Brain microvascular endothelial cell (primary cell): ENCODE data around the gene VSIG10L2.

ENCODE experiments used
- DNase-seq: peaks from one replicate; pipeline ENCODE4 v3.0.0-alpha.2; 2020
- H3K27ac ChIP-seq: fragments of 250-450 bp; sonication (Bioruptor Pico); 2 replicates; pipeline ENCODE4 v1.5.1; 2020; ENCODE audit warnings: mild to moderate bottlenecking, moderate library complexity
- H3K27me3 ChIP-seq: fragments of 250-450 bp; sonication (Bioruptor Pico); replicated peaks from 2 replicates; pipeline ENCODE4 v1.5.1; 2020; ENCODE audit warnings: mild to moderate bottlenecking
- H3K36me3 ChIP-seq: fragments of 250-450 bp; sonication (Bioruptor Pico); replicated peaks from 2 replicates; pipeline ENCODE4 v1.5.1; 2020; ENCODE audit warnings: mild to moderate bottlenecking
- H3K4me3 ChIP-seq: 2 replicates; pipeline ENCODE4 v1.5.1; 2011; ENCODE audit warnings: low read depth, mild to moderate bottlenecking, control low read depth, low read length, moderate library complexity
- CTCF ChIP-seq: IDR thresholded peaks from 2 replicates; pipeline ENCODE4 v1.5.1; 2011; ENCODE audit warnings: low read depth, mild to moderate bottlenecking, moderate library complexity, low read length, control low read depth, inconsistent platforms; ENCODE audit errors: missing control alignments
- in situ Hi-C: cut with HindIII; loops from 2 replicates; pipeline ENCODE4 v1.10.0; 2017; ENCODE audit warnings: low sequenced_read_pairs, low pct_ligation_motif_present

VSIG10L2 gene

DNA sequence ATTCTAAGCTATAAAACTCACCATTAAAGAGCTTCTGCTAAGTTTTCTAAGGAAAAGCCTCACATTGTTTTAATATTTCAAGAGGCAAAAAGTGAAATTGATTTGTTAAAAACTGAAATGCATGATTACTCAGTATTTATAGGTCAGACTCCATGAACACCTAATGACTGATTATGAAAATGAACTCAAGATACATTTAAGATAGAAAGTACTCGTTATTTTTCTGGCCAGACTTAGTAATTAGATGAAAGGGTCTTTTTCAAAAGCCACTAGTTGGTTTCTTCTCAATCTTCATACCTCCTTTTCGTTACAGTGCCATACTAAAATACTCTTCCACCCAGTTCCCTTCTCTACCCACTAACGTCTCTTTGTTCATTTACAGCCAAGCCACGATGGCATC is 56.3 kb downstream of the VSIG10L2 start:
- in situ Hi-C loops: no loop called here
- TF ChIP-seq CTCF: no peak
- no peak overlapping the region for H3K4me3 ChIP-seq
- H3K36me3 ChIP-seq: no peaks in the 10 kb centered on the region
- no peak for DNase-seq
- no peak overlapping the region for H3K27ac ChIP-seq
- no peaks in the 10 kb centered on the region for H3K27me3 ChIP-seq
